Calu3 (cell line): Measurements from ENCODE around the gene DCDC2. TPM values are rescaled to one million over a fixed set of nuclear protein-coding genes. Genes with fewer than 3 reads are reported as not detected.
A peak's percentile ranks its signal among the peaks of the same experiment; 100 is the strongest.
"Not testable (repeated sequence)": the region's sequence is repeated elsewhere in the genome, so short reads cannot be mapped to it uniquely, and the experiment has no call there.

Experiments
- BruUV-seq: library from RNA; stranded (reverse); fragments of 400-500 nt; replicated peaks from 2 replicates; lab custom pipeline; 2021; lab: Mats Ljungman, UMichigan
- CTCF ChIA-PET: fragments of 300-600 bp; sonication (Branson Sonifier 250); formaldehyde crosslinking; loops from one replicate; lab custom pipeline; 2022; ENCODE audit warnings: antibody characterized with exemption; lab: Charles Lee
- DNase-seq: peaks from one replicate; pipeline ENCODE4 v3.0.0; 2022
- H3K27ac Mint-ChIP-seq: one replicate; pipeline ENCODE4 v1.8.0; 2022; ENCODE audit warnings: mixed read lengths; ENCODE audit not compliant: unreplicated experiment
- H3K27me3 Mint-ChIP-seq: one replicate; pipeline ENCODE4 v1.8.0; 2022; ENCODE audit warnings: mixed read lengths; ENCODE audit not compliant: unreplicated experiment
- H3K36me3 Mint-ChIP-seq: one replicate; pipeline ENCODE4 v1.8.0; 2022; ENCODE audit warnings: mild to moderate bottlenecking, moderate library complexity, mixed read lengths; ENCODE audit not compliant: insufficient read depth, unreplicated experiment
- H3K4me1 Mint-ChIP-seq: one replicate; pipeline ENCODE4 v1.8.0; 2022; ENCODE audit warnings: mild to moderate bottlenecking, low read depth, mixed read lengths; ENCODE audit not compliant: unreplicated experiment
- H3K4me3 Mint-ChIP-seq: one replicate; pipeline ENCODE4 v1.8.0; 2022; ENCODE audit warnings: mild to moderate bottlenecking, low read depth, moderate library complexity, mixed read lengths; ENCODE audit not compliant: unreplicated experiment
- H3K9me3 Mint-ChIP-seq: one replicate; pipeline ENCODE4 v1.8.0; 2022; ENCODE audit warnings: low read depth, mixed read lengths; ENCODE audit not compliant: unreplicated experiment
- intact Hi-C: fragments of 100-400 bp; cut with micrococcal nuclease; formaldehyde crosslinking; loops from one replicate; pipeline ENCODE4 v1.10.0; 2022; ENCODE audit not compliant: unreplicated experiment
- total RNA-seq: library from RNA; stranded (reverse); gene quantifications from 2 replicates; pipeline ENCODE4 v1.2.3, GENCODE V29; 2022
- TF ChIP-seq, protein P1 (sequence below): fragments of 200-600 bp; IDR thresholded peaks from one replicate; pipeline ENCODE4 v1.8.0; 2022; ENCODE audit warnings: antibody characterized with exemption; ENCODE audit not compliant: unreplicated experiment

The DCDC2 gene
- total RNA-seq, 1 experiment from 2014 or later: 91.8 TPM

GRCh38 chr6:24240943-24241342, 116.9 kb downstream of the DCDC2 start:
- Mint-ChIP-seq H3K27ac (no peak overlapping the region), H3K9me3 (peaks cover 3% of the 10 kb centered on the region), H3K4me1 (peaks cover 40% of the 10 kb centered on the region), H3K36me3 (peaks cover 22% of the 10 kb centered on the region), H3K27me3 (no peaks in the 10 kb centered on the region), H3K4me3 (peak overlapping the region; percentile 5)
- CTCF ChIA-PET: interaction anchor here (0.5 to 1.2 kb wide), 5 partner anchors 13 to 227 kb away, joined by 3 to 6 read pairs (median 4); no protein-coding TSS in a partner anchor
- no peak for DNase-seq
- intact Hi-C loops: no loop called here
- BruUV-seq: no TSS peak
- TF ChIP-seq, protein P1, sequence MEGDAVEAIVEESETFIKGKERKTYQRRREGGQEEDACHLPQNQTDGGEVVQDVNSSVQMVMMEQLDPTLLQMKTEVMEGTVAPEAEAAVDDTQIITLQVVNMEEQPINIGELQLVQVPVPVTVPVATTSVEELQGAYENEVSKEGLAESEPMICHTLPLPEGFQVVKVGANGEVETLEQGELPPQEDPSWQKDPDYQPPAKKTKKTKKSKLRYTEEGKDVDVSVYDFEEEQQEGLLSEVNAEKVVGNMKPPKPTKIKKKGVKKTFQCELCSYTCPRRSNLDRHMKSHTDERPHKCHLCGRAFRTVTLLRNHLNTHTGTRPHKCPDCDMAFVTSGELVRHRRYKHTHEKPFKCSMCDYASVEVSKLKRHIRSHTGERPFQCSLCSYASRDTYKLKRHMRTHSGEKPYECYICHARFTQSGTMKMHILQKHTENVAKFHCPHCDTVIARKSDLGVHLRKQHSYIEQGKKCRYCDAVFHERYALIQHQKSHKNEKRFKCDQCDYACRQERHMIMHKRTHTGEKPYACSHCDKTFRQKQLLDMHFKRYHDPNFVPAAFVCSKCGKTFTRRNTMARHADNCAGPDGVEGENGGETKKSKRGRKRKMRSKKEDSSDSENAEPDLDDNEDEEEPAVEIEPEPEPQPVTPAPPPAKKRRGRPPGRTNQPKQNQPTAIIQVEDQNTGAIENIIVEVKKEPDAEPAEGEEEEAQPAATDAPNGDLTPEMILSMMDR: no peak

DNA sequence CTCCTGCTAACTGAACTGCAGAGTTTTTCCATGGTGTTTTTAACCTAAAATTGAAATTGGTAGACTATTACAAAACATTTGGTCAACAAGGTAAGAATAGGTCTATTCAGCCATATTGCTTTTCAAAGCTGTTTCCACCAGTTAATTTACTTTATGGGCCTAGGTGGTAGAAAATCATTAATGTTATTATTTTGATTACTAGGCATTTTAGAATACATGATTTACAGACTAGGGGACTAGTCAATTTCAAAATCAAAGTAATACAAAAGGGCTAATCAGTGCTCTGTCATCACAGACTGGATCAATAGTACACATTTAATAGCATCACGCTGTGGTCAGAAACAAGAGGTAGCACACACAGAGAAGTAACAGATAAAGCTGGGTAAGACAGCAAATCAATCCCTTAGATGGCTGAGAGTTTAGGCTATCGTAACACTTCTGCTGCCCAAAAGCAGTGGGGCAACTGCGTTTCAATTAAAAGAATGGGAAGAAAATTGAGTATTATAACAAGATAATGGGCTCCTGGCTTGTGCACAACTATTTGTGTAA, 117.4 kb downstream of the DCDC2 start:
- DNase-seq: no peak
- CTCF ChIA-PET: interaction anchor here (0.5 to 1.2 kb wide), 2 partner anchors 12 to 228 kb away, joined by 3 read pairs; no protein-coding TSS in a partner anchor
- H3K9me3 Mint-ChIP-seq: peaks cover 3% of the 10 kb centered on the region

GRCh38 chr6:24238700-24239099, 119.2 kb downstream of the DCDC2 start:
- Mint-ChIP-seq H3K4me3 (no peak overlapping the region), H3K27me3 (no peaks in the 10 kb centered on the region), H3K9me3 (peaks cover 3% of the 10 kb centered on the region), H3K4me1 (peaks cover 38% of the 10 kb centered on the region), H3K36me3 (peaks cover 31% of the 10 kb centered on the region), H3K27ac (no peak overlapping the region)
- TF ChIP-seq, protein P1: no peak
- CTCF ChIA-PET: no interaction called here
- no TSS peak for BruUV-seq
- DNase-seq: no peak
- intact Hi-C loops: no loop called here

More for the DNA sequence above, 117.4 kb downstream of the DCDC2 start:
- no peak overlapping the region for H3K27ac Mint-ChIP-seq
- BruUV-seq: no TSS peak
- TF ChIP-seq, protein P1: no peak
- peaks cover 40% of the 10 kb centered on the region for H3K4me1 Mint-ChIP-seq
- peaks cover 26% of the 10 kb centered on the region for H3K36me3 Mint-ChIP-seq
- peak overlapping the region; percentile 5 for H3K4me3 Mint-ChIP-seq
- intact Hi-C loops: no loop called here
- H3K27me3 Mint-ChIP-seq: no peaks in the 10 kb centered on the region

- H3K9me3 Mint-ChIP-seq, CTCF ChIA-PET, H3K4me3 Mint-ChIP-seq, BruUV-seq, H3K27me3 Mint-ChIP-seq, H3K27ac Mint-ChIP-seq, DNase-seq, intact Hi-C loops: not testable (repeated sequence)
- H3K4me1 Mint-ChIP-seq: peaks cover 27% of the 10 kb centered on the region
- H3K36me3 Mint-ChIP-seq: peaks cover 31% of the 10 kb centered on the region
Observed at GRCh38 chr6:24236779-24237178, 121.1 kb downstream of the DCDC2 start.
